HG03442 (cell line): Measurements from ENCODE around the gene OR4F15.

Experiments used
- ATAC-seq: cut with Tn5 transposase; IDR thresholded peaks from one replicate; pipeline ENCODE4 v1.9.1; 2021; ENCODE audit warnings: mild to moderate bottlenecking, moderate library complexity; ENCODE audit not compliant: unreplicated experiment

The OR4F15 gene

DNA sequence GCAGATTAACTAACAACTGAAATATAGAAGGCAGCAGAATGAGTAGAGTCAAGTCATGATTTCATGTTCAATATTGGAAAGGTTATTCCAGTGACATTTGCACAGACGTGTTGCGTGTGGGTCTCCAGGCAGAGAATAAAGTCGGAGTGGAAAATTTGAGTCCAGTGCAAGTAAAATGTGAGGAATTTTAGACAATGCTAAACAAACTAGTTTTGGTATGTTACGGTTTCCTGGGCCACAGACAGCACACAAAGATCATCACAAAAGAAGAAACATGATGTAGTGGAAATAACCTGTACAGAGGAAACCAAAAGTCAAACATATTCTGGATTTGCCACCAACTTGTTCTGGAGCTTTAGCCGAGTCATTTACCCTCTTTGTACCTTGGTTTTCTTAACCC, 8.3 kb upstream of the OR4F15 start:
- ATAC-seq, result no peak

GRCh38 chr15:101804375-101804774, 7.6 kb upstream of the OR4F15 start:
- ATAC-seq, result no peak

GRCh38 chr15:101804941-101805340, 7.1 kb upstream of the OR4F15 start:
- no peak for ATAC-seq

DNA sequence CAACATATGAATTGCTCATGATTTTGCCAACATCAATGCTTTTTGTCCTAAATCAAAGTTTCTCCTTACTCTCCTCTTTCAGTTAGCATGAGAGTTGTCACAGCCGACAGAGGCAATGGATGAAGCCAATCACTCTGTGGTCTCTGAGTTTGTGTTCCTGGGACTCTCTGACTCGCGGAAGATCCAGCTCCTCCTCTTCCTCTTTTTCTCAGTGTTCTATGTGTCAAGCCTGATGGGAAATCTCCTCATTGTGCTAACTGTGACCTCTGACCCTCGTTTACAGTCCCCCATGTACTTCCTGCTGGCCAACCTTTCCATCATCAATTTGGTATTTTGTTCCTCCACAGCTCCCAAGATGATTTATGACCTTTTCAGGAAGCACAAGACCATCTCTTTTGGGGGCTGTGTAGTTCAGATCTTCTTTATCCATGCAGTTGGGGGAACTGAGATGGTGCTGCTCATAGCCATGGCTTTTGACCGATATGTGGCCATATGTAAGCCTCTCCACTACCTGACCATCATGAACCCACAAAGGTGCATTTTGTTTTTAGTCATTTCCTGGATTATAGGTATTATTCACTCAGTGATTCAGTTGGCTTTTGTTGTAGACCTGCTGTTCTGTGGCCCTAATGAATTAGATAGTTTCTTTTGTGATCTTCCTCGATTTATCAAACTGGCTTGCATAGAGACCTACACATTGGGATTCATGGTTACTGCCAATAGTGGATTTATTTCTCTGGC, 6.2 kb upstream of the OR4F15 start:
- ATAC-seq, result no peak

GRCh38 chr15:101807345-101807945, 4.6 kb upstream of the OR4F15 start:
- ATAC-seq, result no peak

GRCh38 chr15:101808201-101808600, 3.8 kb upstream of the OR4F15 start:
- ATAC-seq, result no peak

- ATAC-seq, result no peak
Measured at GRCh38 chr15:101810456-101810855, 1.5 kb upstream of the OR4F15 start.

- no peak for ATAC-seq
Measured at GRCh38 chr15:101810876-101811275, 1.1 kb upstream of the OR4F15 start.

DNA sequence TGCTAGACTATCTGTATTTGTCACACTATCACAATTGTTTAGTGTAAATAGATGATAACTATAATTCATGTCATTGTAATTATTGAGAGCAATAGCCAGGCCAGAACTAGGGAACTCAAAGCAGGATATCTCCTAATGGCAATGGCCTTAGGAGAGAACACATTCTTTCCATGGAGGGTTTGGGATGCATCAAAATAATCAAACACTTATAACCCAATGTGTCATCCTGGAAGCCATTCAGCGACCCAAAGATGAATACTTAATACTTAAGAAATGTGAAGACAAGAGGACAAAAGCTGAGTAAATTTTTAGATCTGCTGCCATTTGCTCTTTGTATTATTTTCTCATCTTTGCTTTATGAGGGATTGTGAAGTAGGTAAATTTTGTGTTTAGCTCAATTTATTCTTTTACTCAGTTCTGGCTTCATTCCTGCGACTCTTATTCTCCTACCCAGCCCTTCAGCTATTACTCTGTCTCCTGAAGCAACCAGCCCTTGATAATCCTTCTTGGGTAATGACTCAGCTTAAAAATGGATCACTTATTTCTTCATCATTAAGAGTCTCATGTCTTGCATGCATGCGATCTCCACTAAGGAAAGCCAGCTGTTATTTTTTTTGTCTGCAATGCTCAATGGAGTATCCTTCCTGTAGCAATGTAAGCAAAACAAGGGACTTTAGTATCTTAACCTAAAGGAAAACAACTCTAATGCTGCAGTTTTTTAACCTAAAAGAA, 2.0 kb downstream of the OR4F15 start:
- ATAC-seq, result no peak

GRCh38 chr15:101820781-101821180, 8.8 kb downstream of the OR4F15 start:
- no peak for ATAC-seq

DNA sequence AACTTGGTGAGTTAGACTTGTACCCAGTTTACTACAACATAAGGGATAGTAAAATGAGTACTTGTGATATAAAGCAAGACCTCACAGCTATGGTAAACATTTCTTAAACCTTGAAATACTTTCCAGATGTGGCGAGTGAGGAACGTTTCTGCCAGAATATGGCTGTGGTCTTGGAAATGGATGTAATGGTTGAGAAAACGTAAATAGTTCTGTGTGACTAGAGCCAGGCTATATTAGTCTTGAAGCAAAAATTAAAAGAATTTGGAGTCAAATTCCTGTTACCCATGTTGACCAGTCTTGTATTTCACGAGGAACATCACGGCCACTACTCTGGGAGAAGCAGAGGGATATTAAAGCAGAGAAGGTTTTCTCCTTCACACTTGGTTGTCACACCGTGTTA, 15.3 kb downstream of the OR4F15 start:
- ATAC-seq, result no peak

GRCh38 chr15:101828774-101829173, 16.8 kb downstream of the OR4F15 start:
- ATAC-seq, result no peak

DNA sequence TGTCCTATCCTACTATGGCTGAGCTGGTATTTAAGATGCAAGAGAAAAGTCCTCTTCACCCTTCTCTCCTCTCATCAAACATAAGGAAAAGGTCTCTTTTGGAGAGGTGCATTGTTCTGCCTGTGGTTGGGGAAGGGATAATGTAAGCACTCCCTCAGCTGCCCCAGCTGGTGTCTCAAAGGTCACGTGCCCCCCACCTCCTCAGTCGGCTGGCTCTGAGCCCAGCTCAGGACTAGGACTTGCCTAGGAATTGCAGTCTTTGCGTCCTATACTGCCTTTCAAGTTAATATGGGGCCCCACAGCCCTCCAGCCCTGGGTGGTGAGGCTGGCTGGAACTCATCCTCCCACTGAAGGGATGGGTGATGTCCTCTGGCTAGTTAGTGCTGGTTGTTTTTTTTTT, 29.7 kb downstream of the OR4F15 start:
- ATAC-seq, result no peak

DNA sequence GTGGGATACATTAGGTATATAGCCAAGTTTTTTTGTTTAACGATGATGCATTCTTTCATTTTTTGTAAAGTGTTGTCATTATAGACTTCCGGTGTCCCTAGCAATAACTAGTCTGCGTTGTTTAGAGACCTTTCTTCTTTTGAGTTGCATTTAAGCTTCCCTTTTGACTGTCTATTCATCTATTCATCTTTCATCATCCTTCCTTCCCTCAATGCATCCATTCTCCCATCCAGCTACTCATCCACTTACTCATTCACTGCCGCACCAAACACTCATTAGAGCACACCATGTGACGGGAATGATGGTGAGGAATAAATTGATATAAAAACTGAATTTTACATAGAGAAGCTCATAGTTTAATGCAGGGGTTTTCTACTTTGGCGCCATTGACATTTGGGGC, 32.9 kb downstream of the OR4F15 start:
- no peak for ATAC-seq

- no peak for ATAC-seq
Measured at GRCh38 chr15:101852356-101852755, 40.4 kb downstream of the OR4F15 start.
